ENCODE measurements around the gene CNNM4.
A peak's percentile ranks its signal among the peaks of the same experiment; 100 is the strongest.

CNNM4 gene

DNA sequence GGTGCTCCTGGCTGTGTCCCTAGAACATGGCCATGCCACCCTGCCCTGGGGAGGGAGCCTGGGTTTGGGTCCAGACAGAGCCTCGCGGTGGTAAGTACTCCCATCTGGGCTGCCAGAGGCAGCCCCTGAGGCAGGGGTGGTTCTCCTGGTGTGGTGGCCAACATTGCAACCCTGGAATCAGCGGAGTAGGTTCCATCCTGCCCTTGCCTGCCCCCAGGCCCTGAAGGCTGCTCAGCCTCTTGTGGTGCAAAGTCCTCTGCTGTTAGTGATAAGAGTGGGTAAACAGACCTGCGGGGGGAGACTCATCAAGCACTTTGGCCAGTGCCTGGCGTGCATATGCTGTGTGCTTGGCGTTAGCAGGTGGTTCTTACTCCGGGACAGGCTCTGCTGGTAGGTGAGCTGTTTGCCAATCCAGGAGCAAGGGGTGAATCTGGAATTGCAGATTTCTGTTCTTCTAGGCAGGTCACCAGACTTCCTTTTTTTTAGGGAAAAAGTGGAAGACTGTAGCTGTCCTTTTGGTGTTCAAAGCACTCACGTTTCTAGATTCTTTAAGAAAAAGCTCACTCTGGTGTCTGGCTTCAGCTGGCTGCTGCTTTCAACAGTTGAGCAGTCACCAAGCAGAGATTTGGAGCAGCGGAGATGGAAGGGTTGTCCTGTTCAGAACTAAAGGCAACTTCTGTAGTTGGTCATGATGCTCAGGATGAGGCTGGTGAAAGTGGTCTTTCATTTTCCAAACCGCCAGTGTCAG is 58.6 kb downstream of the CNNM4 start:
- TF ChIP-seq, protein P1, sequence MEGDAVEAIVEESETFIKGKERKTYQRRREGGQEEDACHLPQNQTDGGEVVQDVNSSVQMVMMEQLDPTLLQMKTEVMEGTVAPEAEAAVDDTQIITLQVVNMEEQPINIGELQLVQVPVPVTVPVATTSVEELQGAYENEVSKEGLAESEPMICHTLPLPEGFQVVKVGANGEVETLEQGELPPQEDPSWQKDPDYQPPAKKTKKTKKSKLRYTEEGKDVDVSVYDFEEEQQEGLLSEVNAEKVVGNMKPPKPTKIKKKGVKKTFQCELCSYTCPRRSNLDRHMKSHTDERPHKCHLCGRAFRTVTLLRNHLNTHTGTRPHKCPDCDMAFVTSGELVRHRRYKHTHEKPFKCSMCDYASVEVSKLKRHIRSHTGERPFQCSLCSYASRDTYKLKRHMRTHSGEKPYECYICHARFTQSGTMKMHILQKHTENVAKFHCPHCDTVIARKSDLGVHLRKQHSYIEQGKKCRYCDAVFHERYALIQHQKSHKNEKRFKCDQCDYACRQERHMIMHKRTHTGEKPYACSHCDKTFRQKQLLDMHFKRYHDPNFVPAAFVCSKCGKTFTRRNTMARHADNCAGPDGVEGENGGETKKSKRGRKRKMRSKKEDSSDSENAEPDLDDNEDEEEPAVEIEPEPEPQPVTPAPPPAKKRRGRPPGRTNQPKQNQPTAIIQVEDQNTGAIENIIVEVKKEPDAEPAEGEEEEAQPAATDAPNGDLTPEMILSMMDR (IDR thresholded peaks at IDR 0.05): no peak
- peak overlapping the region; percentile 45 for H3K4me3 ChIP-seq
- no peak overlapping the region for H3K27ac ChIP-seq
- no peak for DNase-seq (ENCODE audit: low spot score)

DNA sequence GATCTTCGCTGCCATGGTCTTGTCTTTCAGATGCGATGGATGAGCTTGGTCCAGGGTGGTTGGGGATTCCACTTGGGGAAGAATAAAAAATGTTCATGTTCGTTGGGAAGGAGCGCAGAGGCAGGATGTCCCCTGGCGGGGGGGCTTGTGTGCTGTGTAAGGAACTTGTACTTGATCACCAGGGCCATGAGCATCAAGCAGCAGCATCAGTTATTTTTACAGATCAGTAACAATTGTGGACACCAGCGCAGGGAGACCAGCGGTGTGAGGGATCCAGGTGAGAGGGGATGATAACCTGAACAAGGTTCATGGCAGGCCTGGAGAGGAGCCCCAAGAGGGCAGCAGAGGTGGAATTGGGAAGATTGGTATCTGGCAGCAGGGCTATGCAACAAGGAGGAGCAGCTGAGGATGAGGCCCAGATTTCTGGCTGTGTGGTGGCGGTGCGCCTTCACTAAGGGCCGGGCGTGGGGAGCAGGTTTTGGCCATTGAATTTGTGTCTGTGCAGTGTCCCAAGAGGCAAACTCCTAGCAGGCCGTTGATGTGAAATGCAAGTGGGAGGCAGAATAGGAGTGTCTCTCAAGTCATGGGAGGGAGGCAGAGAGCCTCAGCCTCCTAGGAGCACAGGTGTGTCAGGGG is 59.3 kb downstream of the CNNM4 start:
- TF ChIP-seq, protein P1 (IDR thresholded peaks at IDR 0.05): no peak
- Histone ChIP-seq H3K4me3 (no peak overlapping the region), H3K27ac (no peak overlapping the region)
- no peak for DNase-seq (ENCODE audit: low spot score)

DNA sequence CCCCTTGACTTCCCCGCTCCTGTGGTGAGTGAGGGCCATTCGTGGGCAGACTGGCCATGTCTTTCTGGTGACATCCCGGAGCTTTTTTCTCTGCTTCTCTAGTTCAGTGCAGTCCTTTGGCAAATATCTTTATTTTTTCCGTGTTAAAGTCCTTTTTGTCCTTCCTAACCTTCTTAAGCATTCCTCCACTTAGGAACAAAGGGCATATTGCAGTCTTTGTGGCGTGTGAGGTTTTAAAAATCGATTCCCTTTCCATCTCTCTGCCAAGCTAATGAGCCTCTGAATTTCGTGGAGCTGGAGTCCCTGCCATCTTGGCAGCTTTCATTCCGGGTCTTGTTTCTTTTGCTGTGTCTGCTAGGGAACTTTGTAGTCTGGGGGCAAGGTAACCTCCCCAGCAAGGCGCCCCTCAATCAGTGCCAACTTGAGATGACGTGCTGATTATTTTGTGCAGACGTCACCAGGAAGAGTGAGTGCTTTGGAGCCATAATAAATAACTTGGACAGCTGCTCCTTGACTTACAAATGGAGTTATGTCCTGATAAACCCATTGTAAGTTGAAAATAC is 60.5 kb downstream of the CNNM4 start:
- Histone ChIP-seq H3K27ac (no peak overlapping the region), H3K4me3 (no peak overlapping the region)
- DNase-seq (ENCODE audit: low spot score): no peak
- TF ChIP-seq, protein P1 (IDR thresholded peaks at IDR 0.05): no peak

DNA sequence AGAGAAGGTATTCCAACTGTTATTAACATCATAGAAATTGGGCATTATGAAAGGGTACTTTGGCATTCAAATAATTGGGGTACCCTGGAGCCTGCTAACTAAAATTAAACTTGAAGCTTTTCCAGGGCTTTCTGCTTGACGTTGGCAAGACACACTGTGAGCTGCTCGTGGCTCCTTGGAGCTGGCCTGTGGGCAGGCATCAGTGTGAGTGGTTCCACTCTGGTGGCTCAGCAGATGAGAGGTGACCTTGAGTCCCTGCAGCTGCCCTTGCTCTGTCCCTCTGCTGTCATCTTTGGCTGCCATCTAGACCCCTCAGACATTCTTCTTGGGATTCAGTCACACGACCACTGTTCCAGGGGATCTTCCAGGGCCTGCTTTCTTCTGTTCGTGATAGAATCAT is 62.1 kb downstream of the CNNM4 start:
- TF ChIP-seq, protein P1 (IDR thresholded peaks at IDR 0.05): no peak

DNA sequence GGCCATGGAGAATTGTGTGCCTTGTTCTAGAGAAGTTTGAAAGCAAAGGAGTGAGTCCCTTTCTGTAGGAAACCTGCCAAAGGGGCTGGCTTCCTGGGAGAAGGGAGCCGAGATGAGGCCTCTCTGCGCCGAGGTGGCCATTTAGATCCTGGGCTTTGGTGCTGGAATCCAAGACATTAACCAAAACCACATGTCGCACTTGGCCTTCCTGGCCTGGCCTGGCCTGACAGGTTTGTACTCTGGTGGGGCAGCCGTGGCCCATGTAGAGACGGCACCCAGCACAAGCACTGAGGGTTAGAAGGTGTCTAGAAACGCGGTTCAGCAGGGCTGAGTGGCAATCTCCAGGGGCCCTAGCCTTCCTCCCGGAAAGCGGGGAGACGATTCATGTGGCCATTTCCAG is 62.5 kb downstream of the CNNM4 start:
- TF ChIP-seq, protein P1 (IDR thresholded peaks at IDR 0.05): no peak
- no peak for DNase-seq (ENCODE audit: low spot score)
- no peak overlapping the region for H3K4me3 ChIP-seq
- H3K27ac ChIP-seq: no peak overlapping the region

More for the DNA sequence above, 62.1 kb downstream of the CNNM4 start:
- no peak for DNase-seq (ENCODE audit: low spot score)
- H3K4me3 ChIP-seq: no peak overlapping the region
- H3K27ac ChIP-seq: no peak overlapping the region

DNA sequence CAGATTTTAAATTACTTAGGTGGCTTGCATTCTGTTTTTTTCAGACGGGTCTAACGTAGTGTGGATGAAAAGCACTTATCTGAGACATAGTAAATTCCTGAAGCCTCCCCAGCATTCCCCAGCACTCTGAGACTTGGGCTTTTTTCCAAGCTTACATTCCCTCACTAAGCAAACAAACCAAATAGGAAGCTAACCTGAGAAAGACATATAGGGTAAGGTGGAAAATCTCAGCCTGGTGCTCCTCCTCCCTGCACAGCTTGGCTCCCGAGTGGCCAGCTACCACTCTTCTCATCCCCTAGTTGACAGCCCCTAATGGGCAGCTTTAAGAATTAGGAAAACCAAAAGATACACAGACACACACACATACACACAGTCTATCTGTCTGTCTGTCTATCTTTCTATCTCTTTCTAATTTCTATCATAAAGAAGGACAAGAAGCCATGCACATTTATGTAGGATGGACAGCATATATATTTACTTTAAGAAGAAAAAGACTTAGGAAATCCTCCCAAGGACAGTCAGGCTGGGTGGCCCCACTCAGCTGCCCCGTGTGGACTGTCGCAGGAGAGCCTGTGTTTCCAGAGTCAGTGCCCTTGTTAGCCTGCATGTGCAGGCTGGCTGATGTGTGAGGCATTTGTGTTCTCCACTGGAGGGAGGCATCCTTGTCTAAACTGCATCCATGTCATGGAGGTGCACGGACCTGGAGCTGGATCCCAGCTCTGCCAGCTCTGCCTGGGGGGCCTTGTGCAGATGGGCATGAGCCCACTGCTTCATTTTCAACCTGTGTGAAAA is 63.6 kb downstream of the CNNM4 start:
- Histone ChIP-seq H3K27ac (no peak overlapping the region), H3K4me3 (no peak overlapping the region)
- DNase-seq (ENCODE audit: low spot score): no peak
- TF ChIP-seq, protein P1 (IDR thresholded peaks at IDR 0.05): no peak
